SU-DHL-6 (cell line): ENCODE measurements around the gene CRTAP.

ENCODE experiments used
- H2AFZ ChIP-seq: fragments of 200-600 bp; sonication (generic); 2 replicates; pipeline ENCODE4 v1.6.1; 2014; ENCODE audit warnings: low read depth, mild to moderate bottlenecking, moderate library complexity, mixed read lengths, antibody characterized with exemption, low read length; ENCODE audit not compliant: severe bottlenecking
- H3F3A ChIP-seq: fragments of 200-600 bp; shearing (Covaris generic); 2 replicates; pipeline ENCODE4 v1.6.0; 2016; ENCODE audit warnings: antibody characterized with exemption, mild to moderate bottlenecking; ENCODE audit not compliant: insufficient read depth
- H3K27ac ChIP-seq: fragments of 200-600 bp; sonication (generic); 2 replicates; pipeline ENCODE4 v1.5.1; 2016; ENCODE audit warnings: low read depth, mild to moderate bottlenecking, low read length, moderate library complexity, mixed read lengths
- H3K27me3 ChIP-seq: fragments of 200-600 bp; sonication (generic), shearing (Covaris generic); 2 replicates; pipeline ENCODE4 v1.6.0; 2014; ENCODE audit warnings: mild to moderate bottlenecking, low read length
- H3K36me3 ChIP-seq: fragments of 200-600 bp; sonication (generic); 2 replicates; pipeline ENCODE4 v1.6.1; 2014; ENCODE audit warnings: mild to moderate bottlenecking, low read length, mixed read lengths
- H3K4me2 ChIP-seq: fragments of 300-600, 200-600 bp; shearing (Covaris generic), sonication (generic); 2 replicates; pipeline ENCODE4 v1.6.0; 2014; ENCODE audit warnings: low read length, low read depth, mild to moderate bottlenecking; ENCODE audit not compliant: poor library complexity, severe bottlenecking
- H3K4me3 ChIP-seq: fragments of 200-600 bp; sonication (generic); 2 replicates; pipeline ENCODE4 v1.5.1; 2014; ENCODE audit warnings: antibody characterized with exemption, low read length, mild to moderate bottlenecking, mixed read lengths; ENCODE audit not compliant: insufficient read depth, poor library complexity, severe bottlenecking
- H3K79me2 ChIP-seq: fragments of 200-600 bp; sonication (generic); 2 replicates; pipeline ENCODE4 v1.6.1; 2014; ENCODE audit warnings: mild to moderate bottlenecking, low read length, moderate library complexity; ENCODE audit not compliant: insufficient read depth
- H3K9ac ChIP-seq: fragments of 200-600 bp; sonication (generic); 2 replicates; pipeline ENCODE4 v1.7.0; 2014; ENCODE audit warnings: mild to moderate bottlenecking, low read length
- H3K9me2 ChIP-seq: fragments of 200-600 bp; sonication (generic); replicated peaks from 2 replicates; pipeline ENCODE4 v1.6.1; 2014; ENCODE audit warnings: low read length; ENCODE audit not compliant: insufficient read depth
- H3K9me3 ChIP-seq: fragments of 200-600 bp; sonication (generic); 2 replicates; pipeline ENCODE4 v1.6.1; 2014; ENCODE audit warnings: low read length, mixed read lengths; ENCODE audit not compliant: insufficient read depth
- H4K20me1 ChIP-seq: fragments of 200-600 bp; sonication (generic); 2 replicates; pipeline ENCODE4 v1.6.1; 2014; ENCODE audit warnings: low read depth, mild to moderate bottlenecking, antibody characterized with exemption, low read length, moderate library complexity, mixed read lengths
- CTCF ChIP-seq: fragments of 200-600 bp; sonication (generic); IDR thresholded peaks from one replicate; pipeline ENCODE4 v1.5.1; 2017; ENCODE audit warnings: antibody characterized with exemption, mild to moderate bottlenecking, low read length, moderate library complexity; ENCODE audit not compliant: insufficient read depth, poor library complexity, severe bottlenecking
- EZH2phosphoT487 ChIP-seq: fragments of 200-600 bp; sonication (generic), shearing (Covaris generic); conservative IDR thresholded peaks from 2 replicates; pipeline ENCODE4 v1.6.1; 2018; ENCODE audit warnings: mild to moderate bottlenecking, antibody characterized with exemption, low read length, moderate library complexity, mixed read lengths

CRTAP gene

GRCh38 chr3:33174095-33174494, 60.3 kb downstream of the CRTAP start:
- H3K9me3 ChIP-seq = no peaks in the 10 kb centered on the region
- no peaks in the 10 kb centered on the region for H4K20me1 ChIP-seq
- H3K4me2 ChIP-seq = no peak overlapping the region
- H3K9me2 ChIP-seq = no peaks in the 10 kb centered on the region
- no peaks in the 10 kb centered on the region for H3K36me3 ChIP-seq
- no peak overlapping the region for H3K27ac ChIP-seq
- H3K9ac ChIP-seq = no peak overlapping the region
- H3F3A ChIP-seq = no peaks in the 10 kb centered on the region
- H3K27me3 ChIP-seq = no peaks in the 10 kb centered on the region
- H2AFZ ChIP-seq = no peak overlapping the region
- TF ChIP-seq CTCF (no peak), EZH2phosphoT487 (no peak)
- H3K4me3 ChIP-seq = no peak overlapping the region
- no peaks in the 10 kb centered on the region for H3K79me2 ChIP-seq

- Histone ChIP-seq H3K9ac (no peak overlapping the region), H3K27ac (no peak overlapping the region), H3K4me3 (no peak overlapping the region)
These were observed 61.0 kb downstream of the CRTAP start for GRCh38 chr3:33174711-33175414.

GRCh38 chr3:33179132-33179531, 65.3 kb downstream of the CRTAP start:
- H3K27me3 ChIP-seq = no peaks in the 10 kb centered on the region
- H3K4me2 ChIP-seq = no peak overlapping the region
- no peak overlapping the region for H3K27ac ChIP-seq
- H3F3A ChIP-seq = no peaks in the 10 kb centered on the region
- no peaks in the 10 kb centered on the region for H3K36me3 ChIP-seq
- H3K9me3 ChIP-seq = no peaks in the 10 kb centered on the region
- TF ChIP-seq CTCF (no peak), EZH2phosphoT487 (no peak)
- no peak overlapping the region for H3K9ac ChIP-seq
- H2AFZ ChIP-seq = no peak overlapping the region
- H3K9me2 ChIP-seq = no peaks in the 10 kb centered on the region
- no peak overlapping the region for H3K4me3 ChIP-seq
- H4K20me1 ChIP-seq = no peaks in the 10 kb centered on the region
- no peaks in the 10 kb centered on the region for H3K79me2 ChIP-seq

More at GRCh38 chr3:33174711-33175414, 61.0 kb downstream of the CRTAP start:
- Histone ChIP-seq H3K79me2 (no peaks in the 10 kb centered on the region), H4K20me1 (no peaks in the 10 kb centered on the region), H3K4me2 (no peak overlapping the region), H3K36me3 (no peaks in the 10 kb centered on the region), H3K27me3 (no peaks in the 10 kb centered on the region), H3F3A (no peaks in the 10 kb centered on the region), H3K9me3 (no peaks in the 10 kb centered on the region), H3K9me2 (no peaks in the 10 kb centered on the region), H2AFZ (no peak overlapping the region)
- TF ChIP-seq CTCF (no peak), EZH2phosphoT487 (no peak)
